Cardiac septum (tissue), 1 donor: Measurements from ENCODE around the gene BBLN. TPM values are rescaled to one million over a fixed set of nuclear protein-coding genes. Genes with fewer than 3 reads are reported as not detected.
"Not testable (repeated sequence)": the region's sequence is repeated elsewhere in the genome, so short reads cannot be mapped to it uniquely, and the experiment has no call there.

ENCODE experiments used
- DNase-seq: peaks from one replicate; pipeline ENCODE4 v3.0.0-alpha.2; 2020; ENCODE audit warnings: low spot score
- intact Hi-C: fragments of 100-400 bp; cut with DNase I; formaldehyde crosslinking; loops from one replicate; pipeline ENCODE4 v1.14.0; 2022
- total RNA-seq: library from RNA; stranded (reverse); fragmentation: NEBNext Ultra II Directional; extraction: Animal tissue kit (Norgen Biotek cat#: 25700); gene quantifications from one replicate; pipeline ENCODE4 v1.2.1, GENCODE V29; 2021
- donor health status: DM: no; HTN: no; CAD: no.

Gene BBLN
- total RNA-seq, 1 donor from 2014 or later = 65.7 TPM

DNA sequence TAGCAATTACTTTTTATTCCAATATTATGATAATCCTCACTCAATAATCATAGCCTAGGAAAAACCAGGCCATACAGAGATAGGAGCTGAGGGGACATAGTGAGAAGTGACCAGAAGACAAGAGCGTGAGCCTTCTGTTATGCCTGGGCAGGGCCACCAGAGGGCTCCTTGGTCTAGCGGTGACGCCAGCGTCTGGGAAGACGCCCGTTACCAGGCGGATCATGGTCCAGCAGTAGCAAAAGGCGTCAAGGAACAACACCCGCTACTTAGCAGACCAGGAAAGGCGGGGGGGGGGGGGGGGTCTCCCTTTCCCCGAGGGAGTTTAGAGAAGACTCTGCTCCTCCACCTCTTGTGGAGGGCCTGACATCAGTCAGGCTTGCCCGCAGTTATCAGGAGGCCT, 21.4 kb downstream of the BBLN start:
- intact Hi-C loops, DNase-seq: not testable (repeated sequence)

DNA sequence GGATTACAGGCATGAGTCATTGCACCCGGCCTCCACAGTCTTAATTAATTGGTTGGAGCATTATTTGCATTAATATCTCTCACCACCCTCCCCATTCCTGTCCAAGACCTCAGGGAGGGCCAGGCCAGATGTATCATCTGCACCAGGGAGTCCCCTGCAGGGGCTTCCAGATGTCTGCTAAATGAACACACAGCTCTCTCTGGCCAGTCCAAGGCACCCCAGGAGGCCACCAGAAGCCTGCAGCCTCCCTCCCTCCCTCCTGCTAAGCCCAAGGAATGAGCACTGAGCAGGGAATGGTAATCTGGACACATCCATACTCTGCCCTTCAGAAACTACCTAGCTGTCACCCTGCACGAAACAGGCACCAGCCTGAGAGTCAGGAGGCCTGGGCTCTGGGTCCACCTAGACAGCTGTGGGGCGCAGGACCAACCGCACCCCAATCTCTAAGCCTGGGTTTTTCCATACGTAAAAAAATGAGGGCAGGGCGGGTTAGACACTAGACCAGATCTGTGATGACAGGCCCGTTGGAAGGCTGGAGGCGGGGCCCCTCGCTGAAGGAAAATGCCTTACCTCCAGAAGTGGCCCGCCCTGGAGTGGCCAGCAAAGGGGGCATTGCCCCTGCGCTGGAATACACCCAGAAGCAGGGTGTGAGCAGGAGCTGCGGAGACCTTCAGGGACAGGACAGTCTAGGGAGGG, 23.0 kb downstream of the BBLN start:
- intact Hi-C loops = no loop called here
- DNase-seq = no peak

DNA sequence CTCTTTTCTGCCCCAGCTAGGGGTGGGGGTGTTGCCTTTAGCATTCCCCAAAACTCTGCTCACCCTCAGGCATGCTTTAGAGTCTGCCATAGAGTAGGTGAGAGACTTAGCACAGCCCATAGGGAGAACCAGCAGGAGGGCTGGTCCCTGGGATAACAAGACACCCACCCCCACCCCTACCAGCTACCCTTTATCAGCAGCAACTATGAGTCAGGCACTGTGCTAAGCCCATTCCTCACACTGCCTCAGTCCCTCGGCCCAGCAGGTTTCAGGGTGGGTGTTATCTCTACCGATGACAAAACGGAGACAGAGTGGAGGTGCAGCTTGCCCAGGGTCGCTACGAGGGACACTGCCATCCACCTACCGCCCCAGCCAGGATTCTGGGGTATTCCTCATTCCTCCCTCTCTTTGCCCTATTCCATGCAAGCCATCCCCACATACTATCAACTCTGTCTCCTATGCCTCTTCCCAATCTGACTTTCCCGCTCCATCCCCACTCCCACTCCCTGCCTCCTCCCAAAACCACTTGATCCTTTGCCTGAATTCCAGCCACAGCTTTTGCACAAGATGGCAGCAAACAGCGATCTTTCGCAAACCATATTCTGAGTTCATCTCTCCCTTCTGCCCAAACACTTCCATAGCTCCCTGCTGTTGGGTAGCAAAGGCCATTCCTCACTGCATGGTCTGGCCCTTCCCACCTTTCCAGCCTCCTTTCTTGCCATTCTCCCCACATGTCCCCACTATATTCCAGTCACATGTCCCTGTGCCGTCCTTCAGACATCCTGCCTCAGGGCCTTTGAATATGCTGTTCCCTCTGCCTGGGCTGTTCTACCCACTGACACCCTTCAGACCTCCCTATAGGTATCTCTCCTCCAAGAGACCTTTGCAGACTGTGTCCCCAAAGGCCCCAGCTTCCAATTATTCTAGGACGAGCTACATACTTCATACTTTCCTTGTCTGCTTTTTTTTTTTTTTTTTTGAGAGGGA, 26.2 kb downstream of the BBLN start:
- DNase-seq = no peak
- intact Hi-C loops = no loop called here

DNA sequence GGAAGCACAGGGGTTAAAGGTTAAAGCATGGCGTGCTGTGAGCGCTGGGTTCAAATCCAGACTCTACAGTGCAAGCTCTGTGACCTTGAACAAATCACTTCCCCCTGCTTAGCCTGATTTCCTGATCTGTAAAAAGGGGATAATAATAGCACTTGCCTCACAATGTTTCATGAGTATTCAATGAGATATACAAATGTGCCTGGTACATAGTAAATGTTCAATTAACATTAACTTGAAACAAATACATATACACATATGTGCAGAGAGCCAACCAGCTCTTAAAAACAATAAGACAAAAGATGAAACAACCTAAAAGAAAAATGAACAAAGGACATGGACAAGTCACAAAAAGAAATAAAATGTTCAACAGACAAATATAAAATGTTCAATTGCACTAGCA, 27.3 kb downstream of the BBLN start:
- no peak for DNase-seq
- intact Hi-C loops = no loop called here

DNA sequence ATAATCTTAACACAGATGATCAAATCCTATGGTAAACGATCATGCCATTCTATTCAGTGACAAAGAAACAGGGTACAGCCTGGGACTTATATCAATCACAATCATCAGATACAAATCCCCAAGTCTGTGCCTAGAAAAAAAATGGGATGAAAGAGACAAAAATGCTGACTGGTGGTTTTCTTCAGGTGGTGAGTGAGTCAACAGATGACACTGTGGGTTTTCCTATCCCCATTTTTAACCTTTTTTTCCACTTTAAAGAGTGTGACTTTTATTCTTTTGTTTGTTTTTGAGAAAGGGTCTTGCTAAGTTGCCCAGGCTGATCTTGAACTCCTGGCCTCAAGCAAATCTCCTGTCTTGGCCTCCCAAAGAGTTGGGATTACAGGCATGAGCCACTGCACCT, 28.1 kb downstream of the BBLN start:
- intact Hi-C loops = no loop called here
- no peak for DNase-seq

DNA sequence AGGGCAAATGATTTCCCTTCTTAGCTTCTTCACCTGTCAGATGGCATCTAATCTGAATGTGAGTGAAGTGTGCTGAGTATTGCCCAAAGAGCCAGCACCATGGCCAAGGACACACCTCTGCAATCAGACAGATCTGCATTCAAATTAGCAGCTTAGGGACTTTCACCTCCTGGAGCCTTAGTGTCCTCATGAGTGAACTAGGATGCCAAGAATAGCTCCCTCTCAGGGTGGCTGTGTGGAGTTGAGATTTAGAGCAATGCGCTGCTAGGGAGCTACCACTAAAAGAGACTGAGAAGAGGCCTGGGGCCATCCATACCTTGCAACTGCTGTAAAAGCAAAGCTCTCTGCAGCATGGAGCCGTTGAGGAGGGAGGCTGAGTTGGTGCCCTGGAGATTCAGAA, 29.9 kb downstream of the BBLN start:
- no peak for DNase-seq
- intact Hi-C loops = loop anchor here (5.0 to 10.0 kb wide), 2 partner anchors 85 to 152 kb away; partner anchors contain the start of genes GOLGA2, SLC27A4 and SWI5

DNA sequence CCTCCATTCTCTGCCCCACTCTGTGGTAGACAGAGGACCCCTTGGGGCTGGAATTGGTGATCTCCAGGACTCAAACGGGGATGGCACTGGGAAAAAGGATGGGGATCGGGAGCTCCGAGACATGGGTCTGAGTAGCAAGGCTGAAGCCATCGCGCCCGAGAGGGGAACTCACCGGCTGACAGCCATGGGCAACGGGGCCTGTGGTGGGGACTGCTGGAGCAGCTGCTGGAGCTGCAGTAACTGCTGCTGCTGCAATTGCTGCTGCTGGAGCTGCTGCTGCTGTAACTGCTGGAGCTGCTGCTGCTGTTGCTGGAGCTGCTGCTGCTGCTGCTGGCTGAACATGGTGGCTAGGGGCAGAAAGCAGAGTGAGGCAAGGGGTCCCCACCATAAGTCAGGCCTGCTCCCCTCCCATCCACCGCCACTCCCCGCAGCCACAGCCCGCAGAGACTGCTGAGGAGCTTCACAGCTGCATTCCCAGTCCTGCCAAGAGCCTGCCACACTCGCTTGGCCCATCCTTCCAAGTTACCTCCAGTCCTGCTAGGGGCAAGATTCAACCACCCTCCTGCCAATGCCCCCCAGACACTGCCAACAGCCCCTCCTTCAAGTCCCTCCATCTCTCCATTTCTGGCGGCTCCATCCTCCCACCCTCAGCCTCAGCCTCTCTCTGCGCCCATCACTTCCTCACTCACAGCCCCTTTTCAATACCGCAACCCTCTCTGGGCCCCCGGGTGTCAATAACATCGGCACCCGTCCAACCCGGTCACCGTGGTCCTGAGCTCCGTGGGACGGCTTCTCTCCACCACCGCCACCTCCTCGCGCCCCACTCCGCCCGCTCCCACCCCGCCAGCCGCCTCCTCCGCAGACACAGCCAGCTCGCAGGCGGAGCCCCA, 30.7 kb downstream of the BBLN start:
- intact Hi-C loops = loop anchor here (5.0 to 10.0 kb wide), 2 partner anchors 84 to 152 kb away; partner anchors contain the start of genes GOLGA2, SLC27A4 and SWI5
- no peak for DNase-seq

DNA sequence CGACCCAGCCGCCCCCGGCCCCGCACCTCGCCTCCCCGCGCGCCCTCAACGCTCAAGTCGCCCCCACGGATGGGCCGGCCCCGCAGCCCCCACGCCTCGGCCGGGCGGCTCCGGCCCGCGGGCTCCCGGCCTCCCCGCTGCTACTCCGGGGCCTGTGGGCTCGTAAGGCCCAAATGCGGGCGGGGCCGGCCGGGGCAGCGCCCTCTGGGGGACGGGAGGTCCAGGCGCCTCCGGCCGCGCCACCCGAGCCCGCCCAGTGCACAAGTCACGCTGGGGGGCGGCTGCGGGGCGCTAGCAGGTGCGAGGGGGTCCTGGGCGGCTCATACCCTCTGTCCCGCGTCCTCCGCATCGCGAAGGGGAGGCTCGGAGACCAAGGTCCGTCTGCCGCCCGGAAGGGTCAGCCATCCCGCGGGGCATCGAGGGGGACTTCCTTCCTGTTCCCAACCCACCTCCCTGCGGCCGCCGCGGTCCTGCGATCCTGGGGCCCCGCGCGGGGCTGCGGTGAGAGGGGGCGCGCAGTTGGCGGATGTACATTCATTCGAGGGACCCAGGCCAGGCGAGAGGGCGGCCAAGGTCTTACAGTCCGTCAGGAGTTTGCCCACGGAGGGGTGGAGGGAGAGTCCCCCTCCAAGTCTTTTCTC, 31.5 kb downstream of the BBLN start, which contains the start of gene CIZ1:
TSS of gene CIZ1 (minus strand) at position 167 of the 641 bp plus-strand sequence. CDS start 715 bp downstream, outside the sequence.
- DNase-seq = peak; percentile 91
- intact Hi-C loops = loop anchor here (5.0 to 10.0 kb wide), 2 partner anchors 83 to 151 kb away; partner anchors contain the start of genes GOLGA2, SLC27A4 and SWI5

DNA sequence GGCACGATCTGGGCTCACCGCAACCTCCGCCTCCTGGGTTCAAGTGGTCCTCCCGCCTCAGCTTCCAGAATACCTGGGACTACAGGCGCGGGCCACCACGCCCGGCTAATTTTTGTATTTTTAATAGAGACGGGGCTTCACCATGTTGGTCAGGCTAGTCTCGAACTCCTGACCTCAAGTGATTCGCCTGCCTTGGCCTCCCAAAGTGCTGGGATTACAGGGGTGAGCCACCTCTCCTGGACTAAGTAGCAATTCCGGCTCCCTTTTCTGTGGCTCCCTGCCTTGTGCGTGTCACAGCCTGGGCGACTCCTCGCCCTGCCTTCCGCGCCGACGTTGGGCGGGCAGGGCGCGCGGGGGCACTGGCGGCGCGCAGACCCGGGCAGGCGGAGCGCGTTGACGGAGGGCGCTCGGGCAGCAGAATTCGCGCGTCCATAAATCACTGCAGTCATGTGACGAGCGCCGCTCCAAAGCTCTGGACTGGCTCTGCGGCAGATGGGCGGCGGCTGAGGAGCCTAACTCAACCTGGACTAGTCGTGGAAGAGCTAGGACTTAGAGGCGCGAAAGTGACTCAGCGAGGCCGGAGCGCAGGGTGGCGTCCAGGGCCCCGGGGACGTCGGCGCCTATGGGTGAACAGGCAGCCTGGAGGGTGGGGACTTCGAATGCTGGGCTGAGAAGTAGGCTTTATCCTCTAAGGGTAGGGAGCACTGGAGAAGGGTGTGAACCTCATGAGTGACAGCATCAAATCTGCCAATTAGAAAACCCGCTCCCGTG, 32.7 kb downstream of the BBLN start:
- intact Hi-C loops = loop anchor here (5.0 to 10.0 kb wide), 2 partner anchors 82 to 150 kb away; partner anchors contain the start of genes GOLGA2, SLC27A4 and SWI5

DNA sequence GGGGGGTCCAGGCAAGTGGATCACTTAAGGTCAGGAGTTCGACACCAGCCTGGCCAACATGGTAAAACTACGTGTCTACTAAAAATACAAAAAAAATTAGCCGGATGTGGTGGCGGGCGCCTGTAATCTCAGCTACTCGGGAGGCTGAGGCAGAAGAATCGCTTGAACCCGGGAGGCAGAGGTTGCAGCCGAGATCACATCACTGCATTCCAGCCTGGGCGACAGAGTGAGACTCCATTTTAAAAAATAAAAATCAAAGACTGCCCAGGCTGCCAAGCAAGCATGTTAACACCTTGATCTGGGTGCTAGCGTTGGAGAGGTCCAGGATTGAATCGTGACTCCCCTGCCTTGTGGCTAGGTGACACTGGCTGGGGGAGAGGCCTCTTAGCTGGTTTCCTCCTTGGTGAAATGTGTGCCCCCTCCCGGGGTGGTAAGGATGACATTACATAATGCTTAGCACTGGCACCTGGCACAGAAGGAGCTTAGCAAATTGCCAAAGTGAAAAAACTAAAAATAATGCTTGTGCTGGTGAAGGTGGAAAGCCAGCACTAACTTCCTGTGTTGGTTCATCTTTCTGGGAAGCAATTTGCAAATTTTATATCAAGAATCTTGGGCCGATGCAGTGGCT, 33.5 kb downstream of the BBLN start:
- intact Hi-C loops = loop anchor here (5.0 to 10.0 kb wide), 2 partner anchors 81 to 149 kb away; partner anchors contain the start of genes GOLGA2, SLC27A4 and SWI5
- DNase-seq = no peak

More for the DNA sequence above, 32.7 kb downstream of the BBLN start:
- peak; percentile 91 for DNase-seq

DNA sequence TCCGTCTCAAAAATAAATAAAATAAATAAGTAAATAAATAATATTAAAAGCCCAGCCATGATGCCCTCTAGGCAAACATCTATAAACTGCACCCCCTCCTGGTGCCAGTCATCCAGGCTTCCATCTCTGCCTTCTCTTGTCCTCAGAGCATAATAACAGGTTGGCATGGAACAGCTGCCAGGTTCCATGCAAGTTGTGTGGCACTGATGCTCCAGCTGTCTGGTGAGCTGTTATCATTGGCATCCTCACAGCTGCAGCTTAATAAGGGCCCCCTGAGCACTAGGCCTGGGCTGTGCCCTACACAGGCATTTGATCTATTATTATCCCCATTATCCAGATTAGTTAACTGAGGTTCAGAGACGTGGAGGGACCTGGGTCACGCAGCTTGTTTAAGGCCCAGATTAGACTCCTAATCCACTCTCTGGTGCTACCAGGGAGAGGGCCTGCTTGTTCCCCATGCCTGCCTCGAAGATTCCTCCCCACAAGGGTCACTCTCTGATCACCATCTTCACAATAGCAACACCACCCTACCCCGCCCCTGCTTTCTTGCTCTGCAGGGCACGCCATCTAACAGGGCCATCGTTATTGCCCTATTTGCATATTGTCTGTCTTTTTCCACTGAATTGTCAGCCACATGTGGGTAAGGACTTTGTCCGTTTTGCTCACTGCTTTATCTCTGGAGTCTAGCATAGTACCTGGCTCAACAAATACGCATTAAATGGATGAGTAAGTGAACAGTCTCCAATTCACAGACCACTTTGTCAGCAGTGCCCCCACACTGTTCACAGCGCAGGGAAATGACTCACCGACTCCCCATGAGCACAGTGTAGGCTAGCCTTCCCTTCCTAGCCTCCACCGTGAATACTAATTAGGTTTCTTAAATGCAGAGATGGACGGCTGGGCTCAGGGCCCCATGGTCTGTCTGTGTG, 41.6 kb downstream of the BBLN start:
- intact Hi-C loops = loop anchor here (5.0 kb wide), 1 partner anchor 46 kb away; no protein-coding TSS in a partner anchor
- DNase-seq = no peak

DNA sequence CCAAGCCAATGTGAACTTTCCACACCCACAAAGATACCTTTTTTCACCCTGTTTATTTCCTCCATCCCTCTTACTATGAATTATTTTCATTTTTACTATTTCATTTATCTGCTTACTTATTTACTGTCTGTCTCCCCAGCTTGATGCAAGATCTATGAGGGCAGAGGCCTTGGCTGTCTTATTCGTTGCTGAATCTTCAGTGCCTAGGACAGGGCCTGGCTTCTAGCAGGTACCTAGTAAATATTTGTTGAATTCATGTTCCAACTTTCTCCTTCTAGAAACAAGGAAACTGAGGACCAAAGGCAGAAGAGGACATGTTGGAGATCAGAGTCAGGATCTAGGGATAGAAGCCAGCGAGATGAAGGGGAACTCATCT, 42.6 kb downstream of the BBLN start:
- no peak for DNase-seq
- intact Hi-C loops = loop anchor here (5.0 kb wide), 1 partner anchor 45 kb away; no protein-coding TSS in a partner anchor

DNA sequence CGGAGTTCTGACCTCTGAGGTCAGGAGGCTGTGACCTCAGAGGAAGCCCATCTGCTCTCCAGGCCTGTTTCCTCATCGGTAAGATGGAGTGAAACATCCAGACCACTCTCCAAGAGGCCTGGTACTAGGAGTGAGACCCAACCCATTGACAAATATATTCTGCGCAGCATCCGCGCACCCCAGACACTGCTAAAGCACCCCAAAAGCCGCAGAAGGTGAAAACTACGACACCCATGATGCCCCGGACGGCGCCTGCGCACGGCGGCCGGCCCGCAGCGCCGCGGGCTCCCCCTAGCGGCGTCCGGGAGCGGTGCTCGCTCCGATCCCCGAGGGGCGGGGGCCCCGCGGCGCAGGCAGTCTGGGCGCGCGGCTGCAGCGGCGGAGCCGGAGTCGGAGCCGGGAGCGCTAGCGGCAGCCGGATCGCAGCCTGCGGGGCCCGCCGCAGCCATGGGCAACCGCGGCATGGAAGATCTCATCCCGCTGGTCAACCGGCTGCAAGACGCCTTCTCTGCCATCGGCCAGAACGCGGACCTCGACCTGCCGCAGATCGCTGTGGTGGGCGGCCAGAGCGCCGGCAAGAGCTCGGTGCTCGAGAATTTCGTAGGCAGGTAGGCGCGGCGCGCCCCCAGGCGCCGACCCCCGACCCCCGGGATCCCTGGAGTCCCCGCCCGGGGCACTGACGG, 43.1 kb downstream of the BBLN start, which contains the start of gene DNM1:
TSS of gene DNM1 (plus strand) at position 356 of the 683 bp plus-strand sequence. CDS start at position 448, 92 bp downstream.
- intact Hi-C loops = loop anchor here (5.0 kb wide), 1 partner anchor 44 kb away; no protein-coding TSS in a partner anchor
- DNase-seq = peak; percentile 86

DNA sequence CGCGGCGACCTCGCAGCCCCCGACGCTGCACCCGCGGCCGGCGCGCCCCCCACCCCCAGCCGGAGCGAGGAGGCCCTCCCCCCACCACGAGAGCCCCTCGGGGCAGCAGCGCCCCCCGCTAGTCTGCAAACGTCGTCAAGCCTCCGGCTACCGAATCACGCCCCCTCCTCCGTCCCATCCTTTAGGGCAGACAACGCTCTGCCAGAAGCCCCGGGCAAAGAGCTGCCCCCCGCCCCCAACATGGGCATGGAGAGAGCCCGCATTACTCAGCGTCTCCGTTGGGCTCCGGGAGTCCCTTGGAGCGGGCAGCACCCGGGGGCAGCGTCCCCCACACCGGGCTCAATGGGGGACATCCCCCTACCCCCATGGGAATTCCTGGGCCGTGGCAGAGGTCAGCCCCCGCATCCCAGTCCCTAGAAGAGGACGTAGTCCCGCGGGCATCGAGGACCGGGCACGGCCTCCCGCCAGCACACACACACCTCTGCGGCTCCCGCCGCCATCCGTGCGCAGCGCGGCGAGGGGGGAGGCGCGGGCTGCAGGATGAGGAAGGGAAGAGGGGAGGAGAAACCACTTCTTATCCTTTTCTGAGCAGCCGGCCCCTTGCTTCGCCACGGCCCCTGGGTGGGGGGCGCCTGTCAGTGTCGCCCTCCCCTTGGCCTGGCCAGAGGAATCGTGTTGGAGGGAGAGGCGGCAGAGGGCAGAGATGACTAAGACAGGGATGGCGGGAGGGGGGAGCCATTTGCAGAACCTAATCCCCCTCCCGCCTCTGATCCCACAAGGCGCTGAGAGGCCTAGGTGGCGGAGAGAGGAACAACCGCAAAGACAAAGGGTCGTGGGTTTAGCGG, 43.9 kb downstream of the BBLN start:
- no peak for DNase-seq
- intact Hi-C loops = loop anchor here (5.0 kb wide), 1 partner anchor 43 kb away; no protein-coding TSS in a partner anchor
